Lower lobe of right lung (tissue), 2 donors: Measurements from ENCODE around the gene SH3RF1. TPM values are rescaled to one million over a fixed set of nuclear protein-coding genes. Genes with fewer than 3 reads are reported as not detected.
"Not testable (repeated sequence)": the region's sequence is repeated elsewhere in the genome, so short reads cannot be mapped to it uniquely, and the experiment has no call there.

Experiments used
- ATAC-seq, 2 donors: fragments of 200-7000 bp; cut with Tn5 transposase; one replicate each; pipeline ENCODE4 v1.9.1; 2020 to 2022; ENCODE audit warnings: mild to moderate bottlenecking in 2 of 2, moderate library complexity in 2 of 2
- DNase-seq: peaks from one replicate; pipeline ENCODE4 v3.0.0-alpha.2; 2020
- H3K27ac ChIP-seq: fragments of 200-600 bp; one replicate; pipeline ENCODE4 v1.8.0; 2022
- H3K27me3 ChIP-seq: fragments of 200-600 bp; one replicate; pipeline ENCODE4 v1.8.0; 2022; ENCODE audit warnings: low read depth
- H3K36me3 ChIP-seq: fragments of 200-600 bp; one replicate; pipeline ENCODE4 v1.8.0; 2022; ENCODE audit warnings: mild to moderate bottlenecking
- H3K4me1 ChIP-seq: fragments of 200-600 bp; one replicate; pipeline ENCODE4 v1.8.0; 2022
- H3K4me3 ChIP-seq: fragments of 200-600 bp; one replicate; pipeline ENCODE4 v1.8.0; 2022; ENCODE audit warnings: mild to moderate bottlenecking
- H3K9me3 ChIP-seq: fragments of 200-600 bp; one replicate; pipeline ENCODE4 v1.8.0; 2022
- intact Hi-C: fragments of 100-400 bp; cut with DNase I; formaldehyde crosslinking; loops from one replicate; pipeline ENCODE4 v1.11.0; 2022
- total RNA-seq: library from RNA; stranded (reverse); fragmentation: NEBNext Ultra II Directional; extraction: Animal tissue kit (Norgen Biotek cat#: 25700); gene quantifications from one replicate; pipeline ENCODE4 v1.2.1, GENCODE V29; 2021
- TF ChIP-seq, protein P1 (sequence below): fragments of 200-600 bp; IDR thresholded peaks from one replicate; pipeline ENCODE4 v1.8.0; 2022; ENCODE audit warnings: antibody characterized with exemption, mild to moderate bottlenecking
- donor health status: DM: no; HTN: yes; CAD: no; lungs with severe emphysema.

The SH3RF1 gene
- total RNA-seq, 1 donor from 2014 or later: 34.2 TPM

DNA sequence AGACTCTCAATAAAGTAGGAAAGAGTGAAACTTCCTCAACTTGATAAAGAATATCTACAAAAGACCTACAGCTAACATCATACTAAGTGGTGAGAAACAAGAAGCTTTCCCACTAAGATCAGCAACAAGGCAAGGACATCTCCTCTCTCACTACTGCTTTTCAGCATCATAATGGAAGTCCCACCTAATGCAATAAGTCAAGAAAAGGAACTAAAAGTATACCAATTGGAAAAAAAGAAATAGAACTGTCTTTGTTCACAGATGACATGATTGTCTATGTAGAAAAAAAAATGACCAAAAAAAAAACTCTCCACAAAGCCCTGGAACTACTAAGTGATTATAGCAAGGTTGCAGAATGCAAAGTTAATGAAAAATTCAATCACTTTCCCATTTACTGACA is 25.1 kb upstream of the SH3RF1 start:
- H3K27ac ChIP-seq: no peak overlapping the region
- no peaks in the 10 kb centered on the region for H3K9me3 ChIP-seq
- H3K4me1 ChIP-seq: no peaks in the 10 kb centered on the region
- no peaks in the 10 kb centered on the region for H3K27me3 ChIP-seq
- TF ChIP-seq, protein P1, sequence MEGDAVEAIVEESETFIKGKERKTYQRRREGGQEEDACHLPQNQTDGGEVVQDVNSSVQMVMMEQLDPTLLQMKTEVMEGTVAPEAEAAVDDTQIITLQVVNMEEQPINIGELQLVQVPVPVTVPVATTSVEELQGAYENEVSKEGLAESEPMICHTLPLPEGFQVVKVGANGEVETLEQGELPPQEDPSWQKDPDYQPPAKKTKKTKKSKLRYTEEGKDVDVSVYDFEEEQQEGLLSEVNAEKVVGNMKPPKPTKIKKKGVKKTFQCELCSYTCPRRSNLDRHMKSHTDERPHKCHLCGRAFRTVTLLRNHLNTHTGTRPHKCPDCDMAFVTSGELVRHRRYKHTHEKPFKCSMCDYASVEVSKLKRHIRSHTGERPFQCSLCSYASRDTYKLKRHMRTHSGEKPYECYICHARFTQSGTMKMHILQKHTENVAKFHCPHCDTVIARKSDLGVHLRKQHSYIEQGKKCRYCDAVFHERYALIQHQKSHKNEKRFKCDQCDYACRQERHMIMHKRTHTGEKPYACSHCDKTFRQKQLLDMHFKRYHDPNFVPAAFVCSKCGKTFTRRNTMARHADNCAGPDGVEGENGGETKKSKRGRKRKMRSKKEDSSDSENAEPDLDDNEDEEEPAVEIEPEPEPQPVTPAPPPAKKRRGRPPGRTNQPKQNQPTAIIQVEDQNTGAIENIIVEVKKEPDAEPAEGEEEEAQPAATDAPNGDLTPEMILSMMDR: no peak
- H3K36me3 ChIP-seq: no peaks in the 10 kb centered on the region
- no peak for DNase-seq
- no peak overlapping the region for H3K4me3 ChIP-seq
- ATAC-seq: no peak
- intact Hi-C loops: no loop called here

DNA sequence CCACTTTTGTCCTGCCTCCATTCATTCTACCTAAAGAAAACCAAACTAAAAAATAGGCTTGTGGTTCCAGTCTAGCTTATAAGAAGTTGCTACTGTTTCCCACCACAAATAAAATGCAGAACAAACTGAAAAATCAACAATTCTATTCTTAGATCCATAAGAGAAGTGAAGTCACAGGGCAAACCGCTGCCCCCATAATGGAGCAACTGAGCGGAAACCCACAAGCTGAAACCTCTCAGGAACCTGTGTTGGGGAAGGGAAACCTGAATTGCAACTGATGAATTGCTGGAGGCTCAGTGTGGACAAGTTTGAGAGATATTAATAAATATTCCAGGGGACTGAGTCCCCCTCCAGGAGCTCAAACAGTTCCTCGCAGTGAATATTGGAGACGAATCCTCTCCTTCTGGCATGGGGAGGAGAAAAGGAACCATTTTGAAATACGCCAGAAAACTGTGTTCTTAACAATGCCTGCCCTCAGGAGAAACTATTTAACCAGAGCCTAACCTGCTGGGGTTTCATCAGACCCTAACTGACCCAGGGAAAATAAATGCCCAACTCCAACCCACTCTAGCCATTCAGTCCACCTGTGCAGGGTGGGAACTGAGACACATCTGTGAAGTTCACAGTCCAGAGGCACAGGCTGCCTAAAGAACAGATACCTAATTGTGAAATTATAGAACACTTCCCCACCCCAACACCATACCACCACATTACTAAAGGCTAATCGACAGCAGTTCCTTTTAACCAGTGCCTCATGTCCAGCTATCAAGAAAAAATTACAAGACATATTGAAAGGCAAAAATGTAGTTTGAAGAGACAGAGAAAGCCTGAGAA is 22.8 kb upstream of the SH3RF1 start:
- TF ChIP-seq, protein P1: no peak
- H3K27me3 ChIP-seq: no peaks in the 10 kb centered on the region
- H3K36me3 ChIP-seq: no peaks in the 10 kb centered on the region
- peak; percentile 54 for DNase-seq
- peak; percentile 65 to 66 for ATAC-seq
- H3K4me3 ChIP-seq: no peak overlapping the region
- H3K4me1 ChIP-seq: no peaks in the 10 kb centered on the region
- no peak overlapping the region for H3K27ac ChIP-seq
- intact Hi-C loops: no loop called here
- no peaks in the 10 kb centered on the region for H3K9me3 ChIP-seq

- intact Hi-C loops, H3K4me3 ChIP-seq, DNase-seq, ATAC-seq, H3K9me3 ChIP-seq, H3K27ac ChIP-seq, H3K4me1 ChIP-seq, H3K27me3 ChIP-seq, H3K36me3 ChIP-seq: not testable (repeated sequence)
Measured at GRCh38 chr4:169287983-169288382, 17.2 kb upstream of the SH3RF1 start.

- Histone ChIP-seq H3K36me3 (no peaks in the 10 kb centered on the region), H3K9me3 (no peaks in the 10 kb centered on the region), H3K4me3 (no peak overlapping the region), H3K27me3 (no peaks in the 10 kb centered on the region), H3K4me1 (no peaks in the 10 kb centered on the region), H3K27ac (no peak overlapping the region)
- ATAC-seq (no peak), DNase-seq (no peak)
- TF ChIP-seq, protein P1: peak; percentile 11
- intact Hi-C loops: no loop called here
Measured at GRCh38 chr4:169286562-169287301, 16.0 kb upstream of the SH3RF1 start.

GRCh38 chr4:169283114-169283509 is 12.4 kb upstream of the SH3RF1 start:
- Histone ChIP-seq H3K27me3 (no peaks in the 10 kb centered on the region), H3K4me1 (no peaks in the 10 kb centered on the region), H3K36me3 (no peaks in the 10 kb centered on the region), H3K4me3 (no peak overlapping the region), H3K9me3 (no peaks in the 10 kb centered on the region), H3K27ac (no peak overlapping the region)
- ATAC-seq (peak in 1 of 2 donors; percentile 21), DNase-seq (no peak)
- TF ChIP-seq, protein P1: no peak
- intact Hi-C loops: no loop called here
